Measurements from ENCODE around the gene SPATA25.
"Not testable (repeated sequence)": the region's sequence is repeated elsewhere in the genome, so short reads cannot be mapped to it uniquely, and the experiment has no call there.

SPATA25 gene

GRCh38 chr20:45913116-45913515 lies 25.7 kb upstream of the SPATA25 start:
- peak; percentile 62 for DNase-seq (ENCODE audit: low spot score)

GRCh38 chr20:45912344-45912682 lies 24.9 kb upstream of the SPATA25 start:
- DNase-seq (ENCODE audit: low spot score) = no peak

GRCh38 chr20:45911486-45912343 lies 24.3 kb upstream of the SPATA25 start, which contains the start of gene PLTP:
PLTP (minus strand) TSS chr20:45912155; CDS start chr20:45911452, 703 bp downstream.
- DNase-seq (ENCODE audit: low spot score) = no peak

DNA sequence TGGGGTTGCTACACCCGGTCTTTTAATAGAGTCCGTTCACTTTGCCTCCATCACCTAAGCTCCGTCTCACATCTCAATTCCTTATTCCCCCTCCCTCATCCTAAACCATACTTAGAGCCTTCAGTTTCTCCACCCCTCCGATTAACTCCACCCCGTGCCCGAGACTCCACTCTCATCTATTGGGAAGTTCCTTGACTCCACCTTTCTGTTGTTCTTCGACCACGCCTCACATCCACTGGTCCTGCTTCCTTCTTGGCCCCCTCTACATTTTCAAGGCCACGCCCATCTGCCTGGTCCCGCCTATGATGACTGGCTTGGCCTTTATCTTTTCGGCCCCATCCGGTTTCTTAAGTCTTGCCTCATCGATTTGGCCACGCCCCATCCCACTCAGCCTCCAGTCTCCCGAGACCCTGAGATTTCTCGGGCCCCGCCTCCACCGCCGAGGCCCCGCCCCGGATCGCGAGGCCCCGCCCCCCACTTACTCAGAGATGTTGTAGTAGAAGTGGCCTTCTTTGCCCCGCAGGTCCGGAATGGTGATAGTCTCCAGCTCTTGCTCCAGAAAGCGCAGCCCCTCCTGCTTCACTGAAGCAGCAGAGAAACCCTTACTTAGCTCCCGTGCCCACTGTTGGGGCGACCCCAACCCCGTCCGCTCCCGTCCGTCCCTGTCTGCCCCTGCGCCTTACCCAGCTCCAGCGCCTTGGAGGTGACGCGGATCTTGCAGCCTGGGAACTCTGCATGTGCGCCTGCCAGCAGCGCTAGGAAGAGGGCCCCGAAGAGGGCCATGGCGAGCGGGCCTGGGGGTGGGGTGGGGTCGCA lies 23.5 kb upstream of the SPATA25 start:
- DNase-seq (ENCODE audit: low spot score) = peak; percentile 98

- DNase-seq (ENCODE audit: low spot score) = no peak
Observed at GRCh38 chr20:45909817-45910669, 22.6 kb upstream of the SPATA25 start.

DNA sequence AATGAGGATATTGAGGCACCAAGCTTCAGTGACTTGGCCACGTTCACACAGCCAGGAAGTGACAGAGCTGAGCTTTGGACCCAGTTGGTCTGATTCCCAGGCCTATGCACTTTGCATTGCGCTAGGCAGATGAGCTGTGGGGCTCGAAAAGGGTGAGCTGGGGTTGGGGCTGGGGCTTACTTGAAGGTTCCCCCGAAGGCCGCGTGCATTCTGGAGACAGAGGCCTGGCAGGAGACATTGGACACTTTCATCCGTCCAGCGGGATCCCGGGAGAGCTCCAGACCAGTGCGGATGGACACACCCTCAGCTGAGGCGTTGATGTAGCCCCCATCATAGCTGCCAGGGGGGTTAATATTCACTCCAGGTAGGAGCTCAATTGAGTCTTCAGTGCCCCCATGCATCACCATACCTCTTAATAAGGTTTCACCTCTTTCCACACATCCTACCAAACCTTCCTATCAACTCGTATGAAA lies 21.9 kb upstream of the SPATA25 start:
- no peak for DNase-seq (ENCODE audit: low spot score)

DNA sequence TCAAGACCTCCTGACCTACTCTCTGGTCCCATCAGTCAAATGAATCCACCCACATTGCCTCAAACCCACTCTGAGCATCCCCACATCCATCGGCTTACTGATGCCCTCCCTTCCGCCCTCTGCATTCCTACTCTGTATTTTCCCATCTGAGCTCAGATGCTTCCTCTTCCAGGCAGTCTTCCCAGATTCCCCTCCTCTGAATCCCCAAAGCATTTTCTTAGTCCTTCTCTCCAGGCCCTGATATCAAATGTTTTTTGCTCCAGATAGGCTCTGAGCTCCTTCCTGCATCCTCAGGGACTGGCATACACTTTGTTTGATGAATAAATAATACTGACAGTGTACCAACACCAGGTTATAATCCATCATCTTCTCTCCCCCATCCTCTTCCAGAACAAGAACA lies 20.7 kb upstream of the SPATA25 start:
- no peak for DNase-seq (ENCODE audit: low spot score)

DNA sequence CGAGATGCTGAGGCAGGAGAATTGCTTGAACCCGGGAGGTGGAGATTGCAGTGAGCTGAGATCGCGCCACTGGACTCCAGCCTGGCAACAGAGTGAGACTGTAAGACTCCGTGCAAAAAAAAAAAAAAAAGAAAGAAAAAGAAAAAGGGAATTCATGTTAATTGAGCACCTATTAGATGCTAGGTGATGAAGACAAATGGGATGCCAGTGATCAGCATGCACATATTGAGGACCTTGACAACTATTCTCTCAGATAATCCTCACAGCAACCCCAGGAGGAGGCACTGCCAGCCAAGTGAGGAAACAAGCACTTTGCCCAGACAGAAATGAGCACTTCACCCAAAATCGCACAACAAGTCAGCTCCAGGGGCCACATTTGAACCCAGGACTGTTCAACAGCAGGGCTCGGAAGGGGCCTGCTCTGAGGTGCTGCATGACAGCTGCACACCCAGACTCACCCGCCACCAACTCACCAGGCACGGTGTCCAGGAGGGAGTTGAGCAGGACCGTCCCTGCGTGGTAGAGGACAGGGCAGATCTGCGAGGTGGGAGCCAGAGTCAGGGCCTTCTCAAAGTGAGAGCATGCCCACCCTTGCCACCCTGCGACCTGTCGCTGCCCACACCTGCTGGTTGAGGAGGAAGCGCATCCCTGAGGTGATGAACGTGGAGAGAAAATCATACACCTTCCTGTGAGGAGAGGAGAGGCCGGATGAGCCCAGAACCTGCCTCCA lies 20.0 kb upstream of the SPATA25 start:
- DNase-seq (ENCODE audit: low spot score) = no peak

- DNase-seq (ENCODE audit: low spot score) = no peak
Observed at GRCh38 chr20:45905505-45906079, 18.2 kb upstream of the SPATA25 start.

DNA sequence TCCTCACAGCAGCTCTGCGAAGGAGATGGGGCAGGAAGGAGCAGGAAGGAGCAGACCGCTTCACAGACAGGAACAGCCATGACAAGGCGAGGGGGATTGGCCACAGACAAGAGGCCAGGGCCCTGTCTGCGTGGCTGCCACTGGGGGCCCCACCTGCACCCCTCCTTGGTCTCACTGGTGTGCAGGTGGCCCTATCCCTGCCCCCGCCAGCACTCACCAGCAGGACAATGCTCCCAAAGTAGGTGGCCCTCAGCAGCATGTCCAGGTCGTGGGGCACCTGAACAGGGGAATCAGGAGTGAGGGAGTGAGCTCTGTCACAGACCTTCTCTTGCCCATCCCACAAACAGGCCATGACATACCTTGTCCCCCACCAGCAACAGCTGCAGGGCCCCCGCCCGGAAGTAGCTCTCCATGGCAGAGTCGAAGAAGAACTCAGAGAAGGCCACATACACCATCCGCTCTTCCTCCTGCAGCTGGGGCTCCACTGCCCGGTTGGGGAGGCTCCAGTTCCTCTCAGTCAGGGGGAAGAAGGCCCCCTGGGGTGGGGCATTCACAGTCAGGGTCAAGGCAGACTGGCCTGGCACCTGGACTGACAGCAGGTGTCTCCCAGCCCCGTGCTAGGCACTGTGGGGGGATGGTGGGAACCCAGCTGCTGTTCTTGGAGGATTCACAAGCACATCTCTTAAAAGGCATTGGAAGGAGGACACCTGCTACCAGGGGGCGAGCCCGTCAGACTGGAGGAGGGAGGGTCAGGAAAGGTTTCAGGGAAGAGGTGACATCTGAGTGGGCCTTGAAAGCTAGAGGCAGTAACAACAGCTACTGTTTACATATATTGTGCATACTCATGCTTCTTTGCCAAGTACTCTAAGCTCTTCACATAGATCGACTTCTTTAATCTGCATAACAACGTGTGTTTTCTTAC lies 17.4 kb upstream of the SPATA25 start:
- DNase-seq (ENCODE audit: low spot score) = no peak

DNA sequence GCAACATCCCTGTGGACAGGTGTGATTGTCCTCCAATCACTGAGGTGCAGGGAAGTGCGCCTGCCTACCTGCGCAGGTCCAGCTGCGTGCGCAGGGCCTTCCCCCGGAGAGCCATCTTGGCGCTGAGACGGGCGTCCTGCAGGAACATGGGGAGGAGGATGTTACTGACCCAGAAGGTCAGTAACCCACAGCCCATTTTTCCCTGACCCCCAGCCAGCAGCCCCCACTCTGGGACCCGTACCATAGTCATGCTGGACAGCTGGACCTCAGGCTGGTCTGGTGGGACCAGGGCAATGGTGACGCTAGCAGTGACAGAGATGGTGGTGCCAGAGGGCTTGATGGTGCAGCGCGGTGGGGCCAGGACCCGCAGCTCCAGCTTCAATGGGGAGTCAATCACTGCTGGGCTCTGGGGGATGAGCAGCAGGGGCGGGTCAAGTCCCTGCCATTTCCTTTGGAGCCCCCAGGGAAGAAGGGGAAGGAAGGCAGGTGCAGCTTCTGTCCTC lies 14.8 kb upstream of the SPATA25 start:
- no peak for DNase-seq (ENCODE audit: low spot score)

DNA sequence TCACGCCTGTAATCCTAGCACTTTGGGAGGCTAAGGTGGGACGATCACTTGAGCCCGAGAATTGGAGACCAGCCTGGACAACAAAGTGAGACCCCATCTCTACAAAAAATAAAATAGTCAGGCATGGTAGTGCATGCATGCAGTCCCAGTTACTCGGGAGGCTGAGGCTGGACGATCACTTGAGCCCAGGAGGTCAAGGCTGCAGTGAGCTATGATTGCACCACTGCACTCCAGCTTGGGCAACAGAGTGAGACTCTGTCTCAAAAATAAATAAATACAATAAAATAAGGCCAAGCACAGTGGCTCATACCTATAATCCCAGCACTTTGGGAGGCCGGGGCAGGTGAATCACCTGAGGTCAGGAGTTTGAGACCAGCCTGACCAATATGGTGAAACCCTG lies 13.9 kb upstream of the SPATA25 start:
- DNase-seq (ENCODE audit: low spot score) = not testable (repeated sequence)

GRCh38 chr20:45899046-45899835 lies 11.8 kb upstream of the SPATA25 start:
- no peak for DNase-seq (ENCODE audit: low spot score)

DNA sequence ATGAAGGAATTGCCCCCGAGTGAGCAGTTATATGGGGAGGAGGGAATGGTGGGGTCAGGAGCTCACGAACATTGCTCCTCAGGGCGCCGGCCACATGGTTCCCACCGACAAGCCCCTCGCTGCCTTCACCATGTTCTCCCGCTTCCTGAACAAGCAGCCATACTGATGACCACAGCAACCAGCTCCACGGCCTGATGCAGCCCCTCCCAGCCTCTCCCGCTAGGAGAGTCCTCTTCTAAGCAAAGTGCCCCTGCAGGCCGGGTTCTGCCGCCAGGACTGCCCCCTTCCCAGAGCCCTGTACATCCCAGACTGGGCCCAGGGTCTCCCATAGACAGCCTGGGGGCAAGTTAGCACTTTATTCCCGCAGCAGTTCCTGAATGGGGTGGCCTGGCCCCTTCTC lies 10.9 kb upstream of the SPATA25 start:
- DNase-seq (ENCODE audit: low spot score) = no peak

GRCh38 chr20:45897692-45898091 lies 10.3 kb upstream of the SPATA25 start:
- DNase-seq (ENCODE audit: low spot score) = no peak

GRCh38 chr20:45897289-45897688 lies 9.9 kb upstream of the SPATA25 start:
- DNase-seq (ENCODE audit: low spot score) = no peak

GRCh38 chr20:45896641-45897161 lies 9.3 kb upstream of the SPATA25 start:
- no peak for DNase-seq (ENCODE audit: low spot score)

DNA sequence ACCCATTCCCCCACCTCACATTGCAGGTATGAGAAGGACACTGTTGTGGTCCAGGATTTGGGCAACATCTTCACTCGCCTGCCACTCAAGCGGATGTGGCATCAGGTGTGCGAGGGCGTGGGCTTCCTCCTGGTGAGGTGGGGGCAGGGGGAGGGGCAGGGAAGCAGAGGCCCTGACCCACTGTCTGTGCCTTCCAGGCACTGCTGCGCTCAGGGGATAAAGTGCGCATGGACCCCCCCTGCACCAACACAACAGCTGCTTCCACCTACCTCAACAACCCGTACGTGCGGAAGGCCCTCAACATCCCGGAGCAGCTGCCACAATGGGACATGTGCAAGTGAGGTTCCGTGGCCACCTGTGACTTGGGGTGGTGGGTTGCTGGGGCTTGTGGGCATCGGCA lies 7.4 kb upstream of the SPATA25 start:
- DNase-seq (ENCODE audit: low spot score) = no peak

- no peak for DNase-seq (ENCODE audit: low spot score)
Observed at GRCh38 chr20:45893831-45894230, 6.4 kb upstream of the SPATA25 start.

Measured in kidney capillary endothelial cell (primary cell).